ENCODE data around the gene PTPRA. TPM values are rescaled to one million over a fixed set of nuclear protein-coding genes. Genes with fewer than 3 reads are reported as not detected.

Gene PTPRA
- total and polyA plus RNA-seq, 10 of the 15 experiments (the other 5 are each of a cell fraction or from before 2014, with no cell fraction given), result 3.9 to 62.1 (median 34.6) TPM

- H3K27me3 ChIP-seq (replicated peaks in 1 of 2; ENCODE audit: control insufficient read depth in 2 of 2, insufficient read depth in 2 of 2, low read length in 1 of 2), result no peaks in the 10 kb centered on the region
- peak overlapping the region; percentile 99 for H3K4me3 ChIP-seq
- POLR2A ChIA-PET, result interaction anchor here (0.5 to 1.4 kb wide), 7 partner anchors 10 to 209 kb away, joined by 3 to 8 read pairs (median 4); partner anchors contain the start of gene IDH3B
- CTCF ChIA-PET, result interaction anchor here (1.1 to 1.7 kb wide), 3 partner anchors 27 to 127 kb away, joined by 3 to 8 read pairs (median 3); no protein-coding TSS in a partner anchor
- SMC1A ChIA-PET (ENCODE audit: uncharacterized antibody, unreplicated experiment), result interaction anchor here (1.5 kb wide), 1 partner anchor 27 kb away, joined by 7 read pairs; no protein-coding TSS in a partner anchor
- WGBS (ENCODE audit: insufficient coverage, insufficient replicate concordance, low lambda C conversion rate, missing lambda C conversion rate), result 1% methylated on average over 25 of the region's 29 CpGs
- peak overlapping the region; percentile 80 for H3K4me2 ChIP-seq (ENCODE audit: control insufficient read depth, insufficient read depth)
- intact Hi-C loops (cut with micrococcal nuclease; ENCODE audit: unreplicated experiment) (loop anchor here (5.0 kb wide), 2 partner anchors 109 to 129 kb away; no protein-coding TSS in a partner anchor), in situ Hi-C loops (cut with MboI) (no loop called here)
- H3K9ac ChIP-seq (ENCODE audit: control insufficient read depth, insufficient read depth, low read length), result peak overlapping the region; percentile 85
- H3K79me2 ChIP-seq (ENCODE audit: control insufficient read depth, insufficient read depth, low read length), result peaks cover 42% of the 10 kb centered on the region
- no peaks in the 10 kb centered on the region for H4K20me1 ChIP-seq (ENCODE audit: control insufficient read depth, insufficient read depth)
- BruUV-seq (replicated peaks), result no TSS peak
- H2AFZ ChIP-seq (ENCODE audit: control insufficient read depth, low read depth, low read length), result peak overlapping the region; percentile 45; the same call in 1 of the 2 replicates
- FAIRE-seq (no peak), DNase-seq (ENCODE audit: low read depth, low spot score) (no peak), ATAC-seq (peak; percentile 37; the same call in 2 of the 3 replicates)
- peak overlapping the region; percentile 76 for H3K27ac ChIP-seq (ENCODE audit: control insufficient read depth, insufficient read depth)
- no peaks in the 10 kb centered on the region for H3K9me3 ChIP-seq (replicated peaks; ENCODE audit: control insufficient read depth, insufficient read depth, low read length)
- RAD21 ChIA-PET (ENCODE audit: unreplicated experiment), result interaction anchor here (1.4 kb wide), 2 partner anchors 127 to 138 kb away, joined by 3 to 8 read pairs; no protein-coding TSS in a partner anchor
- peaks cover 13% of the 10 kb centered on the region for H3K4me1 ChIP-seq (ENCODE audit: control insufficient read depth, insufficient read depth, low read length)
- no peaks in the 10 kb centered on the region for H3K36me3 ChIP-seq (ENCODE audit: control insufficient read depth in 2 of 2, insufficient read depth in 2 of 2, low read length in 1 of 2)
- TF ChIP-seq ZNF687 (IDR thresholded peaks at IDR 0.05) (no peak), ASH2L (IDR thresholded peaks at IDR 0.05; ENCODE audit: borderline replicate concordance, low read depth) (peak; percentile 14; the same call in 1 of the 2 replicates), CBFB (IDR thresholded peaks at IDR 0.05; ENCODE audit: low read depth) (no peak), PRDM15 (CRISPR knock-in tag; IDR thresholded peaks at IDR 0.05) (no peak), ZNF592 (IDR thresholded peaks at IDR 0.05) (no peak), RBBP5 (conservative IDR thresholded peaks at IDR 0.05) (0 out of 2 replicates have a peak, but pooled peaks have one; percentile 57), TARDBP (IDR thresholded peaks at IDR 0.05; ENCODE audit: borderline replicate concordance) (no peak), CHD4 (IDR thresholded peaks at IDR 0.05) (no peak), BACH1 (IDR thresholded peaks at IDR 0.05; ENCODE audit: borderline replicate concordance) (no peak), EGR1 (IDR thresholded peaks at IDR 0.05; ENCODE audit: borderline replicate concordance in 1 of 2, low read depth in 2 of 2, low read length in 2 of 2) (peak in 1 of 2 experiments; percentile 64; a peak in 1 of 3 replicates), ZNF384 (IDR thresholded peaks at IDR 0.05; ENCODE audit: borderline replicate concordance, low read depth, low read length) (no peak), RFX5 (IDR thresholded peaks at IDR 0.05; ENCODE audit: low read depth, low read length) (no peak)
These were observed 413 bp downstream of the PTPRA start for GRCh38 chr20:2873747-2874041.
